Measurements from ENCODE around the gene CDH5. TPM values are rescaled to one million over a fixed set of nuclear protein-coding genes. Genes with fewer than 3 reads are reported as not detected.

Gene CDH5
- total and polyA plus RNA-seq, 9 donors = 50.9 to 100 (median 88.7) TPM

- H3K9me3 ChIP-seq (replicated peaks; ENCODE audit: control insufficient read depth, low read depth, low read length) = peaks cover 9% of the 10 kb centered on the region
- no peaks in the 10 kb centered on the region for H3K36me3 ChIP-seq (ENCODE audit: control insufficient read depth, insufficient read depth, low read length)
- no peaks in the 10 kb centered on the region for H3K4me1 ChIP-seq (ENCODE audit: control insufficient read depth, insufficient read depth, low read length)
- H3K27ac ChIP-seq (ENCODE audit: low read length) = no peak overlapping the region
- no peak overlapping the region for H3K4me3 ChIP-seq (ENCODE audit: low read length)
- no peak for DNase-seq
- peaks cover 8% of the 10 kb centered on the region for H3K27me3 ChIP-seq (ENCODE audit: control insufficient read depth, insufficient read depth, low read length)
- WGBS (ENCODE audit: insufficient coverage) = no CpG with 5 or more reads among the region's 1 CpG
These were observed 48.4 kb downstream of the CDH5 start for GRCh38 chr16:66414891-66415290.

GRCh38 chr16:66416136-66416535, 49.6 kb downstream of the CDH5 start:
- Histone ChIP-seq H3K4me3 (ENCODE audit: low read length) (no peak overlapping the region), H3K27me3 (ENCODE audit: control insufficient read depth, insufficient read depth, low read length) (peaks cover 5% of the 10 kb centered on the region), H3K27ac (ENCODE audit: low read length) (no peak overlapping the region), H3K9me3 (replicated peaks; ENCODE audit: control insufficient read depth, low read depth, low read length) (peaks cover 9% of the 10 kb centered on the region), H3K4me1 (ENCODE audit: control insufficient read depth, insufficient read depth, low read length) (no peaks in the 10 kb centered on the region), H3K36me3 (ENCODE audit: control insufficient read depth, insufficient read depth, low read length) (no peaks in the 10 kb centered on the region)
- no CpG with 5 or more reads among the region's 1 CpG for WGBS (ENCODE audit: insufficient coverage)
- DNase-seq = no peak

- WGBS (ENCODE audit: insufficient coverage) = 88% methylated on average over 4 of the region's 9 CpGs
- Histone ChIP-seq H3K27ac (ENCODE audit: low read length) (no peak overlapping the region), H3K36me3 (ENCODE audit: control insufficient read depth, insufficient read depth, low read length) (no peaks in the 10 kb centered on the region), H3K9me3 (replicated peaks; ENCODE audit: control insufficient read depth, low read depth, low read length) (peaks cover 9% of the 10 kb centered on the region), H3K27me3 (ENCODE audit: control insufficient read depth, insufficient read depth, low read length) (peaks cover 9% of the 10 kb centered on the region), H3K4me1 (ENCODE audit: control insufficient read depth, insufficient read depth, low read length) (no peaks in the 10 kb centered on the region), H3K4me3 (ENCODE audit: low read length) (no peak overlapping the region)
- no peak for DNase-seq
These were observed 50.6 kb downstream of the CDH5 start for GRCh38 chr16:66416939-66417700.

- Histone ChIP-seq H3K4me1 (ENCODE audit: control insufficient read depth, insufficient read depth, low read length) (no peaks in the 10 kb centered on the region), H3K36me3 (ENCODE audit: control insufficient read depth, insufficient read depth, low read length) (no peaks in the 10 kb centered on the region), H3K9me3 (replicated peaks; ENCODE audit: control insufficient read depth, low read depth, low read length) (peaks cover 2% of the 10 kb centered on the region), H3K27ac (ENCODE audit: low read length) (no peak overlapping the region), H3K27me3 (ENCODE audit: control insufficient read depth, insufficient read depth, low read length) (peaks cover 11% of the 10 kb centered on the region), H3K4me3 (ENCODE audit: low read length) (no peak overlapping the region)
- no peak for DNase-seq
- WGBS (ENCODE audit: insufficient coverage) = 78% methylated on average over 5 of the region's 9 CpGs
These were observed 51.9 kb downstream of the CDH5 start for GRCh38 chr16:66418165-66418962.

GRCh38 chr16:66419527-66419926, 53.0 kb downstream of the CDH5 start:
- DNase-seq = no peak
- H3K4me1 ChIP-seq (ENCODE audit: control insufficient read depth, insufficient read depth, low read length) = no peaks in the 10 kb centered on the region
- no peaks in the 10 kb centered on the region for H3K36me3 ChIP-seq (ENCODE audit: control insufficient read depth, insufficient read depth, low read length)
- no peak overlapping the region for H3K4me3 ChIP-seq (ENCODE audit: low read length)
- peaks cover 2% of the 10 kb centered on the region for H3K9me3 ChIP-seq (replicated peaks; ENCODE audit: control insufficient read depth, low read depth, low read length)
- 71% methylated on average over 1 of the region's 3 CpGs for WGBS (ENCODE audit: insufficient coverage)
- peaks cover 18% of the 10 kb centered on the region for H3K27me3 ChIP-seq (ENCODE audit: control insufficient read depth, insufficient read depth, low read length)
- no peak overlapping the region for H3K27ac ChIP-seq (ENCODE audit: low read length)

- peaks cover 24% of the 10 kb centered on the region for H3K27me3 ChIP-seq (ENCODE audit: control insufficient read depth, insufficient read depth, low read length)
- no peaks in the 10 kb centered on the region for H3K36me3 ChIP-seq (ENCODE audit: control insufficient read depth, insufficient read depth, low read length)
- no peak overlapping the region for H3K27ac ChIP-seq (ENCODE audit: low read length)
- WGBS (ENCODE audit: insufficient coverage) = no CpG with 5 or more reads among the region's 1 CpG
- no peak for DNase-seq
- H3K4me3 ChIP-seq (ENCODE audit: low read length) = no peak overlapping the region
- H3K9me3 ChIP-seq (replicated peaks; ENCODE audit: control insufficient read depth, low read depth, low read length) = peaks cover 2% of the 10 kb centered on the region
- no peaks in the 10 kb centered on the region for H3K4me1 ChIP-seq (ENCODE audit: control insufficient read depth, insufficient read depth, low read length)
These were observed 53.9 kb downstream of the CDH5 start for GRCh38 chr16:66420396-66420795.

- no peak overlapping the region for H3K4me3 ChIP-seq (ENCODE audit: low read length)
- 50% methylated on average over 2 of the region's 6 CpGs for WGBS (ENCODE audit: insufficient coverage)
- no peaks in the 10 kb centered on the region for H3K36me3 ChIP-seq (ENCODE audit: control insufficient read depth, insufficient read depth, low read length)
- peaks cover 8% of the 10 kb centered on the region for H3K4me1 ChIP-seq (ENCODE audit: control insufficient read depth, insufficient read depth, low read length)
- peaks cover 2% of the 10 kb centered on the region for H3K9me3 ChIP-seq (replicated peaks; ENCODE audit: control insufficient read depth, low read depth, low read length)
- H3K27ac ChIP-seq (ENCODE audit: low read length) = no peak overlapping the region
- peaks cover 38% of the 10 kb centered on the region for H3K27me3 ChIP-seq (ENCODE audit: control insufficient read depth, insufficient read depth, low read length)
- DNase-seq = no peak
These were observed 55.4 kb downstream of the CDH5 start for GRCh38 chr16:66421891-66422290.

- H3K36me3 ChIP-seq (ENCODE audit: control insufficient read depth, insufficient read depth, low read length) = no peaks in the 10 kb centered on the region
- H3K27me3 ChIP-seq (ENCODE audit: control insufficient read depth, insufficient read depth, low read length) = peaks cover 38% of the 10 kb centered on the region
- WGBS (ENCODE audit: insufficient coverage) = 58% methylated on average over 2 of the region's 2 CpGs
- no peaks in the 10 kb centered on the region for H3K9me3 ChIP-seq (replicated peaks; ENCODE audit: control insufficient read depth, low read depth, low read length)
- no peak for DNase-seq
- H3K4me1 ChIP-seq (ENCODE audit: control insufficient read depth, insufficient read depth, low read length) = peaks cover 8% of the 10 kb centered on the region
- no peak overlapping the region for H3K27ac ChIP-seq (ENCODE audit: low read length)
- no peak overlapping the region for H3K4me3 ChIP-seq (ENCODE audit: low read length)
These were observed 55.9 kb downstream of the CDH5 start for GRCh38 chr16:66422366-66422765.

- Histone ChIP-seq H3K27ac (ENCODE audit: low read length) (no peak overlapping the region), H3K4me3 (ENCODE audit: low read length) (no peak overlapping the region), H3K27me3 (ENCODE audit: control insufficient read depth, insufficient read depth, low read length) (peaks cover 45% of the 10 kb centered on the region), H3K9me3 (replicated peaks; ENCODE audit: control insufficient read depth, low read depth, low read length) (no peaks in the 10 kb centered on the region), H3K36me3 (ENCODE audit: control insufficient read depth, insufficient read depth, low read length) (no peaks in the 10 kb centered on the region), H3K4me1 (ENCODE audit: control insufficient read depth, insufficient read depth, low read length) (peaks cover 16% of the 10 kb centered on the region)
- WGBS (ENCODE audit: insufficient coverage) = 70% methylated on average over 1 of the region's 1 CpG
- no peak for DNase-seq
These were observed 56.7 kb downstream of the CDH5 start for GRCh38 chr16:66423177-66423576.

GRCh38 chr16:66425651-66426050, 59.2 kb downstream of the CDH5 start:
- WGBS (ENCODE audit: insufficient coverage) = 9% methylated on average over 4 of the region's 8 CpGs
- H3K27me3 ChIP-seq (ENCODE audit: control insufficient read depth, insufficient read depth, low read length) = peaks cover 60% of the 10 kb centered on the region
- peaks cover 17% of the 10 kb centered on the region for H3K4me1 ChIP-seq (ENCODE audit: control insufficient read depth, insufficient read depth, low read length)
- H3K9me3 ChIP-seq (replicated peaks; ENCODE audit: control insufficient read depth, low read depth, low read length) = no peaks in the 10 kb centered on the region
- DNase-seq = no peak
- no peaks in the 10 kb centered on the region for H3K36me3 ChIP-seq (ENCODE audit: control insufficient read depth, insufficient read depth, low read length)
- H3K4me3 ChIP-seq (ENCODE audit: low read length) = no peak overlapping the region
- H3K27ac ChIP-seq (ENCODE audit: low read length) = no peak overlapping the region
